HepG2 (cell line): ENCODE measurements around the gene IHH. TPM values are rescaled to one million over a fixed set of nuclear protein-coding genes. Genes with fewer than 3 reads are reported as not detected.
A peak's percentile ranks its signal among the peaks of the same experiment; 100 is the strongest.

ENCODE experiments used
- HNRNPLL ChIP-seq: fragments of 200-400 bp; formaldehyde crosslinking; IDR thresholded peaks from 2 replicates; pipeline ENCODE4 v1.6.1; 2017; ENCODE audit warnings: mild to moderate bottlenecking, low read depth, low read length; ENCODE audit not compliant: poor library complexity, severe bottlenecking
- MEIS1 ChIP-seq: sonication (generic); formaldehyde crosslinking; IDR thresholded peaks from 2 replicates; pipeline ENCODE4 v1.9.0; 2021; ENCODE audit warnings: mild to moderate bottlenecking, missing genetic modification reagents, moderate library complexity, borderline replicate concordance
- PHF8 ChIP-seq: sonication (generic); formaldehyde crosslinking; IDR thresholded peaks from 2 replicates; pipeline ENCODE4 v1.5.0; 2020; ENCODE audit warnings: missing genetic modification reagents
- SUZ12 ChIP-seq: fragments of 150-350 bp; IDR thresholded peaks from 2 replicates; pipeline ENCODE4 v1.6.1; 2014; ENCODE audit warnings: low read depth, low read length
- TBP ChIP-seq: sonication (generic); formaldehyde crosslinking; IDR thresholded peaks from 2 replicates; pipeline ENCODE4 v1.5.0; 2020; ENCODE audit warnings: missing genetic modification reagents
- THYN1 ChIP-seq: sonication (generic); formaldehyde crosslinking; IDR thresholded peaks from 2 replicates; pipeline ENCODE4 v1.8.1; 2023; ENCODE audit warnings: low read depth, mild to moderate bottlenecking, moderate library complexity, missing genetic modification reagents, borderline replicate concordance
- YEATS4 ChIP-seq: sonication (generic); formaldehyde crosslinking; IDR thresholded peaks from 2 replicates; pipeline ENCODE4 v1.4.0; 2020; ENCODE audit warnings: missing genetic modification reagents, borderline replicate concordance
- ZHX2 ChIP-seq, 2 experiments: sonication (generic) in 1 of 2; formaldehyde crosslinking in 1 of 2; IDR thresholded peaks; 2 replicates each; pipeline versions ENCODE4 v1.6.1 to v1.9.0; 2014 to 2022; ENCODE audit warnings: antibody characterized with exemption in 1 of 2, borderline replicate concordance in 1 of 2, inconsistent platforms in 1 of 2, low read depth in 1 of 2, missing genetic modification reagents in 1 of 2
- ZNF318 ChIP-seq: sonication (generic); formaldehyde crosslinking; IDR thresholded peaks from 2 replicates; pipeline ENCODE4 v1.4.0; 2020; ENCODE audit warnings: mild to moderate bottlenecking, missing genetic modification reagents
- ZNF589 ChIP-seq: sonication (generic); formaldehyde crosslinking; conservative IDR thresholded peaks from 2 replicates; pipeline ENCODE4 v1.8.0; 2022; ENCODE audit warnings: mild to moderate bottlenecking, moderate library complexity, missing genetic modification reagents
- ZNF704 ChIP-seq: sonication (generic); formaldehyde crosslinking; IDR thresholded peaks from 2 replicates; pipeline ENCODE4 v1.8.1; 2023; ENCODE audit warnings: mild to moderate bottlenecking, inconsistent platforms, moderate library complexity, missing genetic modification reagents, borderline replicate concordance
- polyA plus RNA-seq, 8 experiments: library from polyadenylated mRNA; depleted of rRNA in 3 of 8; stranded (reverse) in 7 of 8; unstranded in 1 of 8; fragments of >200 nt; fragmentation: Illumina TruSeq in 4 of 8; extraction: Trizol in 4 of 8; gene quantifications; 2 replicates each; pipeline versions ENCODE4 v1.2.1 to v1.2.3, GENCODE V29; 2011 to 2016; ENCODE audit warnings: low read depth in 4 of 8, missing spikeins in 1 of 8, mixed read lengths in 1 of 8; ENCODE audit not compliant: insufficient read depth in 1 of 8
- total RNA-seq, 5 experiments: library from RNA; depleted of rRNA; stranded (reverse); fragments of >200 nt; fragmentation: Illumina TruSeq; extraction: Trizol; gene quantifications; 2 replicates each; pipeline ENCODE4 v1.2.3, GENCODE V29; 2016; ENCODE audit warnings: low read depth in 1 of 5

IHH gene
- total and polyA plus RNA-seq, 2 of the 13 experiments (the other 11 are each of a cell fraction or from before 2014, with no cell fraction given), result 0.42 TPM; not detected in 1

- 0 out of 2 replicates have a peak, but pooled peaks have one; percentile 55 for TF ChIP-seq ZNF318 (CRISPR knock-in tag)
- no peak for TF ChIP-seq SUZ12
- no peak for TF ChIP-seq ZNF704 (CRISPR knock-in tag)
- no peak for TF ChIP-seq YEATS4 (CRISPR knock-in tag)
- no peak for TF ChIP-seq ZHX2 (IDR thresholded peaks at IDR 0.05; ENCODE audit: low read depth)
- TF ChIP-seq ZHX2 (CRISPR knock-in tag; IDR thresholded peaks at IDR 0.05; ENCODE audit: borderline replicate concordance), result no peak
- TF ChIP-seq THYN1 (CRISPR knock-in tag), result no peak
- no peak for TF ChIP-seq TBP (CRISPR knock-in tag)
- no peak for TF ChIP-seq HNRNPLL
- TF ChIP-seq MEIS1, result no peak
- TF ChIP-seq PHF8, result no peak
- TF ChIP-seq ZNF589 (CRISPR knock-in tag), result no peak
Measured at GRCh38 chr2:219010162-219010756, 50.5 kb downstream of the IHH start (continued).
